Fibroblast of lung (primary cell): Measurements from ENCODE around the gene INO80C.

ENCODE experiments used
- EZH2 ChIP-seq: IDR thresholded peaks from 2 replicates; pipeline ENCODE4 v1.5.1; 2012; ENCODE audit warnings: low read length, control low read depth, mild to moderate bottlenecking; ENCODE audit errors: missing control alignments
- TF ChIP-seq, protein P1 (sequence below), 2 donors: IDR thresholded peaks in 1 of 2; conservative IDR thresholded peaks in 1 of 2; 1 replicate in 1 of 2; 2 replicates in 1 of 2; pipeline ENCODE4 v1.5.1; 2011 to 2012; ENCODE audit warnings: low read length in 2 of 2, control low read depth in 1 of 2, inconsistent platforms in 1 of 2, low read depth in 1 of 2, mild to moderate bottlenecking in 1 of 2

DNA sequence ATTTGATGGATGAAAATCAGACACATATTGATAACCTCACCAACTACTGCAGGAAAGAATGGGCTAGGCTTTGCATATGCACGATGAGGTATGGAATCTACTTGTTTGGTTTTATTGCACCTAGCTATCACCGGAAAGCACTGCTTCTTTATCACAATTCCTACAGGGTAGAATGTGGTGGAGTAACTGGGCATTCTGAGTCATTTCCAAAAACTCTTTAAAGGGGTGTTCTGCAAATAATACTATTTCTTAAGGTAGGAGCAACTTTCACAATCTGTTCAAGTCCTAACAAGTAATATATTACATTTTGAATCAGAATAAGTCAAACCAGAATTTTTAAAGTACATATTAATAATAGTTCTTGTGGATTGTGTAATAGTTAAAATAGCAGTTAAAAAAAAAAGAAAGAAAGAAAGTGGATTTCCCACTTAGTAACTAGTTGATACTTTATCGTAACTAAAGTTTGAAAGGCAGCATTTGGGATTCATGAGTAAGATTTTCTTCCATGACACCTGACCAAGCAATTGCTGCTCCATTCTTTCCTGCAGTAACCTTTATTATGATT, 40.5 kb downstream of the INO80C start:
- TF ChIP-seq, protein P1, sequence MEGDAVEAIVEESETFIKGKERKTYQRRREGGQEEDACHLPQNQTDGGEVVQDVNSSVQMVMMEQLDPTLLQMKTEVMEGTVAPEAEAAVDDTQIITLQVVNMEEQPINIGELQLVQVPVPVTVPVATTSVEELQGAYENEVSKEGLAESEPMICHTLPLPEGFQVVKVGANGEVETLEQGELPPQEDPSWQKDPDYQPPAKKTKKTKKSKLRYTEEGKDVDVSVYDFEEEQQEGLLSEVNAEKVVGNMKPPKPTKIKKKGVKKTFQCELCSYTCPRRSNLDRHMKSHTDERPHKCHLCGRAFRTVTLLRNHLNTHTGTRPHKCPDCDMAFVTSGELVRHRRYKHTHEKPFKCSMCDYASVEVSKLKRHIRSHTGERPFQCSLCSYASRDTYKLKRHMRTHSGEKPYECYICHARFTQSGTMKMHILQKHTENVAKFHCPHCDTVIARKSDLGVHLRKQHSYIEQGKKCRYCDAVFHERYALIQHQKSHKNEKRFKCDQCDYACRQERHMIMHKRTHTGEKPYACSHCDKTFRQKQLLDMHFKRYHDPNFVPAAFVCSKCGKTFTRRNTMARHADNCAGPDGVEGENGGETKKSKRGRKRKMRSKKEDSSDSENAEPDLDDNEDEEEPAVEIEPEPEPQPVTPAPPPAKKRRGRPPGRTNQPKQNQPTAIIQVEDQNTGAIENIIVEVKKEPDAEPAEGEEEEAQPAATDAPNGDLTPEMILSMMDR (conservative IDR thresholded peaks at IDR 0.05 in 1 of 2, IDR thresholded peaks at IDR 0.05 in 1 of 2; ENCODE audit: low read depth in 1 of 2, low read length in 2 of 2), result no peak
- no peak for TF ChIP-seq EZH2
